WERI-Rb-1 (cell line): ENCODE measurements around the gene TSGA10IP.

Source experiments
- DNase-seq: peaks from one replicate; pipeline ENCODE4 v3.0.0-alpha.2; 2020
- H3K27ac ChIP-seq: fragments of 250-450 bp; sonication (Bioruptor Pico); 2 replicates; pipeline ENCODE4 v1.5.1; 2020; ENCODE audit warnings: mild to moderate bottlenecking, moderate library complexity
- H3K27me3 ChIP-seq: fragments of 250-450 bp; sonication (Bioruptor Pico); 2 replicates; pipeline ENCODE4 v1.5.1; 2021; ENCODE audit warnings: mild to moderate bottlenecking, low read depth, moderate library complexity; ENCODE audit not compliant: insufficient read depth, severe bottlenecking
- H3K36me3 ChIP-seq: fragments of 250-450 bp; sonication (Bioruptor Pico); 2 replicates; pipeline ENCODE4 v1.5.1; 2020; ENCODE audit warnings: mild to moderate bottlenecking, moderate library complexity
- H3K4me3 ChIP-seq: 2 replicates; pipeline ENCODE4 v1.5.1; 2011; ENCODE audit warnings: low read depth, mild to moderate bottlenecking, control low read depth, low read length
- H3K9me3 ChIP-seq: fragments of 250-450 bp; sonication (Bioruptor Pico); 2 replicates; pipeline ENCODE4 v1.5.1; 2021; ENCODE audit warnings: mild to moderate bottlenecking, moderate library complexity; ENCODE audit not compliant: severe bottlenecking
- TF ChIP-seq, protein P1 (sequence below): IDR thresholded peaks from 2 replicates; pipeline ENCODE4 v1.5.1; 2011; ENCODE audit warnings: low read depth, mild to moderate bottlenecking, control low read depth, inconsistent platforms, low read length

Gene TSGA10IP

DNA sequence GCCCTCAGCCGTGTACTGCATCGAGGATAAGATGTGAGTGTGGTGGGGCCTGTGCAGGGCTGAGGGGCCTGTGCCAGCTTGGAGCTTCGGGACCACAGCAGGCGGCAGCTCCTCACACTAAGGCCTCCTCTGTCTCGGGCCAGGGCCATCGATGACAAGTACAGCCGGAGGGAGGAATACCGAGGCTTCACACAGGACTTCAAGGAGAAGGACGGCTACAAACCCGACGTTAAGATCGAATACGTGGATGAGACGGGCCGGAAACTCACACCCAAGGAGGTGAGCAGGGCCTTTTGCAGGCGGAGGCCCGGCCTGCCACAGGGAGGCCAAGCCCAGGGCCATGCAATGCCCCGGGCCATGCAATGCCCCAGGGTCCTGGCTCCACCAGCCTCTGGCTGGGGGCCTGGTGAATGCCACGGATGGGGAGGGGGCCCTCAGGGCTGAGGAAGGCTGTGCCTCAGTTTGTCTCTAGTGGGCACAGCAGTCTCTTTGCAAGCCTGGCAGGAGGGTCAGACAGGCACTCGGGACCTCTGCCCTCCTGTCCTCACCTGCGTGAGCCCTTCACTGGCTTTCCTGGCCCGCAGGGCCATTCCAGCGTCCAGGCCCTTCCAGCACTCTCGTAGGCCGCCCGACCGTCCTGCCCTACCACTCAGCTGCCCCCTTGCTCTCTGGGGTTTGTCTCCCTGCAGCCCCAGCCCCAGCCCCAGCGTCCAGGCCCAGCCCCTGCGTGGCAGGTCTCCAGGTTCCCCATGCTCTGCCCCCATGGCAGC is 32.5 kb downstream of the TSGA10IP start:
- Histone ChIP-seq H3K27me3 (no peaks in the 10 kb centered on the region), H3K9me3 (no peaks in the 10 kb centered on the region), H3K36me3 (peaks cover 34% of the 10 kb centered on the region), H3K27ac (no peak overlapping the region), H3K4me3 (no peak overlapping the region)
- TF ChIP-seq, protein P1, sequence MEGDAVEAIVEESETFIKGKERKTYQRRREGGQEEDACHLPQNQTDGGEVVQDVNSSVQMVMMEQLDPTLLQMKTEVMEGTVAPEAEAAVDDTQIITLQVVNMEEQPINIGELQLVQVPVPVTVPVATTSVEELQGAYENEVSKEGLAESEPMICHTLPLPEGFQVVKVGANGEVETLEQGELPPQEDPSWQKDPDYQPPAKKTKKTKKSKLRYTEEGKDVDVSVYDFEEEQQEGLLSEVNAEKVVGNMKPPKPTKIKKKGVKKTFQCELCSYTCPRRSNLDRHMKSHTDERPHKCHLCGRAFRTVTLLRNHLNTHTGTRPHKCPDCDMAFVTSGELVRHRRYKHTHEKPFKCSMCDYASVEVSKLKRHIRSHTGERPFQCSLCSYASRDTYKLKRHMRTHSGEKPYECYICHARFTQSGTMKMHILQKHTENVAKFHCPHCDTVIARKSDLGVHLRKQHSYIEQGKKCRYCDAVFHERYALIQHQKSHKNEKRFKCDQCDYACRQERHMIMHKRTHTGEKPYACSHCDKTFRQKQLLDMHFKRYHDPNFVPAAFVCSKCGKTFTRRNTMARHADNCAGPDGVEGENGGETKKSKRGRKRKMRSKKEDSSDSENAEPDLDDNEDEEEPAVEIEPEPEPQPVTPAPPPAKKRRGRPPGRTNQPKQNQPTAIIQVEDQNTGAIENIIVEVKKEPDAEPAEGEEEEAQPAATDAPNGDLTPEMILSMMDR = no peak
- no peak for DNase-seq

DNA sequence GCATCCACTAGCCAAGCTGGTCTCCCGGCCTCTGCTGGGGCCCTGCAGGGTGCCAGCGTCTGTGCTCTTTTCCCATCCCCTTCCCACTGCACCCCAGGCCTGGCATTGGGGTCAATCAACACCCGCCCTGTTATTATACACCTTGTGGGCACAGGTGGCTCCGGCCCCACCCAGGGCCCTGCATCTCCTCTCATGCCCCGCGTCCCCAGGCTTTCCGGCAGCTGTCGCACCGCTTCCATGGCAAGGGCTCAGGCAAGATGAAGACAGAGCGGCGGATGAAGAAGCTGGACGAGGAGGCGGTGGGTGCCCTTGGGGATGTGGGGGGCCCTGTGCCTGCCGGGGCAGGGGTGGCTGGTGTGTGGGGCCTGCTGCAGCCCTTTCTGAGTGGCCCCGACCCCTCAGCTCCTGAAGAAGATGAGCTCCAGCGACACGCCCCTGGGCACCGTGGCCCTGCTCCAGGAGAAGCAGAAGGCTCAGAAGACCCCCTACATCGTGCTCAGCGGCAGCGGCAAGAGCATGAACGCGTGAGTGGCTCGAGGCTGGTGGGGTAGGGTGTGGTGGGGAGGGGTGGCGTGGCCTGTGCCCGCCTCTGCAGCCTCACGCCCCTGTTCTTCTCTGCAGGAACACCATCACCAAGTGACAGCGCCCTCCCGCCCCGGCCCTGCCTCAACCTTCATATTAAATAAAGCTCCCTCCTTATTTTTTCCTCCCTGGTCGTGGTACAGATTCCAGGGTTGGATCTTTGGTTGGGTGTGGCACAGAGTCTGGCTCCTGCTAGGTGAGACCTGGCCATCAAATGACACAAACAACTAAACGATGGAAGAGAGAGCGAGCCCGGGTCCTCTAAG is 33.3 kb downstream of the TSGA10IP start:
- Histone ChIP-seq H3K27ac (no peak overlapping the region), H3K4me3 (no peak overlapping the region), H3K9me3 (no peaks in the 10 kb centered on the region), H3K27me3 (no peaks in the 10 kb centered on the region), H3K36me3 (peaks cover 31% of the 10 kb centered on the region)
- no peak for DNase-seq
- TF ChIP-seq, protein P1 = no peak

DNA sequence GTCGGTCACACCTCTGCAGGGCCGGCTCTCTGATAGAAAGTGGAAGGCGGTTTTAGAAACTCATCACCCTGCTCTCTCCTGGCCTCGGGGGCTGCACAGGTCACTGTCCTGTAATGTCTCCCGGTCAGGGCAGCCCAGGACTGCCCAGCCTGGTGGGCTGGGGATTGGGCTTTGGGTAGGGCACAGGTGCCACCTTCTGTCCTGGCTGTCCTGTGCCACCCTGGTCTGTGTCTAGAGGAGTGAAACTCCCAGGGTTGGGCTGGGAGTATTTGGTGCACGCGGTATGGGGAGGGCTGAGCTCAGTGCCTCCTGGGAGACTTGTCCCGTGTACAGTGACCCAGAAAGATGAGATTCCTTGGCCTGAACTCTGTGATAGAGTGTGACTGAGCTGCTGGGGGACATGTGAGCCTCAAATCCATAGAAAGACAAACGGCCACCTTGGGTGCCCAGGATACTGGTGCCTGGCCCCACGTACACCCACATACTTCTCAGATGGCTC is 34.0 kb downstream of the TSGA10IP start:
- no peaks in the 10 kb centered on the region for H3K27me3 ChIP-seq
- H3K36me3 ChIP-seq = peaks cover 31% of the 10 kb centered on the region
- no peak for DNase-seq
- no peaks in the 10 kb centered on the region for H3K9me3 ChIP-seq
- H3K4me3 ChIP-seq = no peak overlapping the region
- TF ChIP-seq, protein P1 = no peak
- H3K27ac ChIP-seq = no peak overlapping the region

DNA sequence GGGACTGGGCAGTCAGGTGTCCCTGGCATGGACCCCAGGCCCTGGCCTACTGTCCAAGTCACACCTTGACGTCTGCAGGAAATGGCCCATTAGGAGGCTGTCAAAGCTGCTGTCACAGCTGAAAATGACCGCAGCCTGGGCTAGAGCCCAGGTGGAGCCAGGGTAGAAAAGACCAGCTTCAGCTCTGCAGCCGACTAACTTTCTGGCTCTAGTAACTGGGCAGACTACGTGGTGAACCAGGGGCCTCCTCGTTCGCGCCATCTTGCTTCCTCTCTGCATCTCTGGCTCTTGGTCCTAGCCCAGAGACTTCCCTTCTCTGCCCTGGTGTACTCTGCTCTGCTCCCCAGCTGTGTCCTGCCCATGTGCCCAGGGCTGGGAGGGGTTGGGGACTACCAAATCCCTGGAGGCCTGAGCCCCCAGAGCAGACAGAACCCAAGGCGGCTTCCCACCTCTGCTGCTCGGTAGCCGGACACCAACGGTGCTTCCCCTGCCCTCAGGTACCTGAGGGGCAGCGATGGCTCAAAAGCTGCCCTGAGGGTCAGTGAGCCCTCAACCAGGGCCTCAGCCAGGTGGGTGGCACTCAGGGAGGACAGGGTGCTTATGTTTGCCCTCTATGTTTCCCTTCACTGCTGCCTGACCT is 35.9 kb downstream of the TSGA10IP start:
- no peaks in the 10 kb centered on the region for H3K9me3 ChIP-seq
- no peak overlapping the region for H3K4me3 ChIP-seq
- DNase-seq = no peak
- H3K36me3 ChIP-seq = peaks cover 27% of the 10 kb centered on the region
- H3K27ac ChIP-seq = no peak overlapping the region
- H3K27me3 ChIP-seq = no peaks in the 10 kb centered on the region
- TF ChIP-seq, protein P1 = no peak

GRCh38 chr11:65981972-65982823 is 36.9 kb downstream of the TSGA10IP start:
- Histone ChIP-seq H3K4me3 (no peak overlapping the region), H3K9me3 (no peaks in the 10 kb centered on the region), H3K27me3 (no peaks in the 10 kb centered on the region), H3K27ac (no peak overlapping the region), H3K36me3 (peaks cover 20% of the 10 kb centered on the region)
- TF ChIP-seq, protein P1 = no peak
- DNase-seq = no peak
